NCI-H1417 treated with DMSO at 0.1 percent for 48 hours (cell line): ENCODE data around the gene TALDO1.
A peak's percentile ranks its signal among the peaks of the same experiment; 100 is the strongest.

ENCODE experiments used
- DNase-seq: peaks from one replicate; lab custom pipeline; 2025; lab: John Stamatoyannopoulos, UW

Gene TALDO1

GRCh38 chr11:799641-800316 is 52.5 kb downstream of the TALDO1 start:
- DNase-seq = no peak

GRCh38 chr11:800473-800872 is 53.2 kb downstream of the TALDO1 start:
- DNase-seq = no peak

- DNase-seq = no peak
These were observed 54.0 kb downstream of the TALDO1 start for GRCh38 chr11:801097-801780.

- no peak for DNase-seq
These were observed 54.9 kb downstream of the TALDO1 start for GRCh38 chr11:802018-802617.

- no peak for DNase-seq
These were observed 55.6 kb downstream of the TALDO1 start for GRCh38 chr11:802693-803466.

- no peak for DNase-seq
These were observed 56.1 kb downstream of the TALDO1 start for GRCh38 chr11:803467-803742.

GRCh38 chr11:803770-804598 is 56.7 kb downstream of the TALDO1 start:
- no peak for DNase-seq

- DNase-seq = no peak
These were observed 57.3 kb downstream of the TALDO1 start for GRCh38 chr11:804599-804964.

- no peak for DNase-seq
These were observed 61.4 kb downstream of the TALDO1 start for GRCh38 chr11:808427-809286.

GRCh38 chr11:809287-810039 is 62.2 kb downstream of the TALDO1 start, which contains the start of gene RPLP2:
TSS of gene RPLP2 (plus strand) at chr11:809967. CDS start at chr11:810235, 268 bp downstream.
- peak; percentile 71 for DNase-seq

GRCh38 chr11:810040-810567 is 62.8 kb downstream of the TALDO1 start:
- no peak for DNase-seq

GRCh38 chr11:811446-812245 is 64.4 kb downstream of the TALDO1 start:
- no peak for DNase-seq

- no peak for DNase-seq
These were observed 65.1 kb downstream of the TALDO1 start for GRCh38 chr11:812390-812789.

GRCh38 chr11:813072-813455 is 65.8 kb downstream of the TALDO1 start:
- no peak for DNase-seq

GRCh38 chr11:813456-814096 is 66.3 kb downstream of the TALDO1 start:
- DNase-seq = no peak
